CD4-positive, alpha-beta T cell treated with Interleukin-1 beta for 1 hour (primary cell): ENCODE data around the gene SPDYE11.
"Not testable (repeated sequence)": the region's sequence is repeated elsewhere in the genome, so short reads cannot be mapped to it uniquely, and the experiment has no call there.

Source experiments
- DNase-seq, 2 donors: peaks; one replicate each; pipeline ENCODE4 v3.0.0-alpha.2; 2020 to 2022

The SPDYE11 gene

DNA sequence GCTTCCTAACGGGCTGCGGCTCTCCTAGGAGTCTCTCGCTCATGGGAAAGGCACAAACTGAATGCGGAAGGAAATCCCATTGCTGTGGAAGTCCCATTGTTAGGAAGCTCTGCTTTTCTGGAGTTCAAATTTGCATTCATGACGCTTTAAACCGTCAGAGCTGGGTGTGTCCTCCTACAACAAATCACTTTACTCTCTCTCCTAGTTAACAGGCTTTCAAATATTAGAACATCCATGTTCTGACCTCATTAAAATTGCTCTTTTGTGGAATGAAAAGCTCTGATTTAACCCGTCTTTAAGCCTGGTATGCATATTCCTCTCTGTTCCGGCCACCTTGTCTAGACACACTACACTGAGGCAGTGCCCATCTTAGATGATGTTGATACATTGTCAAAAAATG lies at the start of gene SPDYE11:
Gene SPDYE11, minus strand, starts transcription at position 101 of the 400 bp plus-strand sequence. CDS start 1,800 bp downstream, outside the sequence.
- not testable (repeated sequence) for DNase-seq

DNA sequence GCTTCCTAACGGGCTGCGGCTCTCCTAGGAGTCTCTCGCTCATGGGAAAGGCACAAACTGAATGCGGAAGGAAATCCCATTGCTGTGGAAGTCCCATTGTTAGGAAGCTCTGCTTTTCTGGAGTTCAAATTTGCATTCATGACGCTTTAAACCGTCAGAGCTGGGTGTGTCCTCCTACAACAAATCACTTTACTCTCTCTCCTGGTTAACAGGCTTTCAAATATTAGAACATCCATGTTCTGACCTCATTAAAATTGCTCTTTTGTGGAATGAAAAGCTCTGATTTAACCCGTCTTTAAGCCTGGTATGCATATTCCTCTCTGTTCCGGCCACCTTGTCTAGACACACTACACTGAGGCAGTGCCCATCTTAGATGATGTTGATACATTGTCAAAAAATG lies 28.2 kb upstream of the SPDYE11 start, which contains the start of gene SPDYE9:
Gene SPDYE9, minus strand, starts transcription at position 101 of the 400 bp plus-strand sequence. CDS start 1,800 bp downstream, outside the sequence.
- DNase-seq: not testable (repeated sequence)

- not testable (repeated sequence) for DNase-seq
Observed at GRCh38 chr7:73029666-73030065, 28.0 kb downstream of the SPDYE11 start, which contains the start of gene SPDYE8. Gene SPDYE8, minus strand, starts transcription at chr7:73029766. Its CDS starts 1,800 bp downstream, at chr7:73027966.

GRCh38 chr7:73006491-73006890 lies 51.2 kb downstream of the SPDYE11 start:
- not testable (repeated sequence) for DNase-seq

- peak; percentile 89 to 92 for DNase-seq
Observed at GRCh38 chr7:73005693-73006447, 51.8 kb downstream of the SPDYE11 start.

DNA sequence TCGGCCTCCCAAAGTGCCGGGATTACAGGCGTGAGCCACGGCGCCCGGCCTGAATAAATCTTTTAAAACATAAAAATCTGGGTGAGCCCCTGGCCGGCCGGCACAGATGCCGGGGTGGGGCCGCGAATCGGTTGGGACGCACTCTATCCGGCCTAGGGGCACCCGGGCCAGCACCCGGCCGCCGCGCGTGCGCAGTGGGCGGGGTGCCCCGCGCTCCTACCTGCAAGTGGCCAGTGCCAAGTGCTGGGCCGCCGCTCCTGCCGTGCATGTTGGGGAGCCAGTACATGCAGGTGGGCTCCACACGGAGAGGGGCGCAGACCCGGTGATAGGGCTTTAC lies 52.4 kb downstream of the SPDYE11 start:
- DNase-seq: peak; percentile 72 to 74

DNA sequence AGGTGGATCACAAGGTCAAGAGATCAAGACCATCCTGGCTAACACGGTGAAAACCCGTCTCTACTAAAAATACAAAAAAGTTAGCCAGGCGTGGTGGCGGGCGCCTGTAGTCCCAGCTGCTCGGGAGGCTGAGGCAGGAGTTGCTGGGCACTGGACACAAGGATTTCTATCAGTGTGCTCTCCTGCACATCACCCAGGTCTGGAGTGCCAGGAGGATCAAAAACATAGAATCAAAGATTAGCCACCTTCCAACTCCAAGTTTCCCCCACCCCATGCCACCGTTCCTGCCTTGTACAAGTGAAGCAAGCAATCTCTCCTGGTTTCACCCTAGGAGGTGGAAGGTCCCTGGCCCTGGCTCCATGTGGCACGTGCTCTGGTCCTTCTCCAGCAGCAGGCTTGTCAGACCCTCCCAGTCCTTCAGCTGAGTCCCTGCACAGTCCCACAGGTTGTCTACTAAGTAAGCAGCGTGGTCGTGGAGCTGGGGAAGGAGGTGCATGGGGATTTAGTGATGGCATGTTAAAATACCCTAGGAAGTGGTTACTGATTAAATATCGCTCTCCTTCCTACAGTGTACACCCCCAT lies 59.7 kb downstream of the SPDYE11 start:
- DNase-seq: not testable (repeated sequence)
